ENCODE data around the gene CDH4.

CDH4 gene

GRCh38 chr20:61801428-61801827, 549.4 kb downstream of the CDH4 start:
- DNase-seq: no peak

GRCh38 chr20:61801857-61802442, 549.9 kb downstream of the CDH4 start:
- no peak for DNase-seq

- no peak for DNase-seq
Measured at GRCh38 chr20:61802721-61803311, 550.8 kb downstream of the CDH4 start.

- no peak for DNase-seq
Measured at GRCh38 chr20:61803416-61803914, 551.4 kb downstream of the CDH4 start.

- DNase-seq: no peak
Measured at GRCh38 chr20:61803915-61804751, 552.1 kb downstream of the CDH4 start.

GRCh38 chr20:61804752-61805295, 552.8 kb downstream of the CDH4 start:
- DNase-seq: no peak

- no peak for DNase-seq
Measured at GRCh38 chr20:61805365-61805764, 553.3 kb downstream of the CDH4 start.

- DNase-seq: no peak
Measured at GRCh38 chr20:61805781-61806180, 553.7 kb downstream of the CDH4 start.

GRCh38 chr20:61806314-61806713, 554.3 kb downstream of the CDH4 start:
- DNase-seq: no peak

GRCh38 chr20:61806995-61807394, 554.9 kb downstream of the CDH4 start:
- DNase-seq: no peak

- DNase-seq: no peak
Measured at GRCh38 chr20:61807471-61808160, 555.6 kb downstream of the CDH4 start.

- no peak for DNase-seq
Measured at GRCh38 chr20:61808447-61808846, 556.4 kb downstream of the CDH4 start.

GRCh38 chr20:61809006-61809770, 557.1 kb downstream of the CDH4 start:
- no peak for DNase-seq

- no peak for DNase-seq
Measured at GRCh38 chr20:61810066-61810737, 558.1 kb downstream of the CDH4 start.

GRCh38 chr20:61810738-61811135, 558.7 kb downstream of the CDH4 start:
- no peak for DNase-seq

GRCh38 chr20:61811166-61811565, 559.1 kb downstream of the CDH4 start:
- DNase-seq: no peak

- DNase-seq: no peak
Measured at GRCh38 chr20:61812121-61812844, 560.2 kb downstream of the CDH4 start.

GRCh38 chr20:61812845-61813485, 560.9 kb downstream of the CDH4 start:
- no peak for DNase-seq

GRCh38 chr20:61813791-61814190, 561.7 kb downstream of the CDH4 start:
- DNase-seq: no peak

- DNase-seq: no peak
Measured at GRCh38 chr20:61814244-61814643, 562.2 kb downstream of the CDH4 start.

Data from CD4-positive, alpha-beta T cell treated with Interleukin-17A for 1 hour (primary cell).